Endothelial cell of umbilical vein (primary cell): ENCODE results near the gene ZNRF3. TPM values are rescaled to one million over a fixed set of nuclear protein-coding genes. Genes with fewer than 3 reads are reported as not detected.

Experiments
- Bru-seq: library from RNA; stranded (reverse); fragments of 400-500 nt; gene quantifications from one replicate; lab custom pipeline; 2021; lab: Mats Ljungman, UMichigan
- BruChase-seq, 2 experiments: library from RNA; stranded (reverse); fragments of 400-500 nt; gene quantifications; one replicate each; lab custom pipeline; 2021; lab: Mats Ljungman, UMichigan
- BruUV-seq: library from RNA; stranded (reverse); fragments of 400-500 nt; replicated peaks from 2 replicates; lab custom pipeline; 2021; lab: Mats Ljungman, UMichigan
- CTCF ChIA-PET: fragments of 300-600, 350-600 bp; sonication (Branson Sonifier 250); formaldehyde crosslinking; loops from one replicate; lab custom pipeline; 2021; ENCODE audit warnings: antibody characterized with exemption, inconsistent platforms; lab: Charles Lee
- POLR2A ChIA-PET: fragments of 300-600, 350-600 bp; sonication (Branson Sonifier 250); formaldehyde crosslinking; loops from one replicate; lab custom pipeline; 2021; ENCODE audit warnings: antibody characterized with exemption, inconsistent platforms; lab: Charles Lee
- DNase-seq: peaks from one replicate; pipeline ENCODE4 v3.0.0-alpha.2; 2011; ENCODE audit warnings: low read depth, low spot score
- FAIRE-seq: peaks from 2 replicates; lab custom pipeline; 2011; peaks lifted over from hg19 to GRCh38; lab: Jason Lieb, UNC
- H2AFZ ChIP-seq: 2 replicates; pipeline ENCODE4 v1.6.0; 2012; ENCODE audit warnings: low read depth, low read length, control low read depth, inconsistent platforms
- H3K27ac ChIP-seq: 2 replicates; pipeline ENCODE4 v1.5.1; 2011; ENCODE audit warnings: low read depth, mild to moderate bottlenecking, control low read depth, low read length, moderate library complexity; ENCODE audit not compliant: insufficient read depth
- H3K27me3 ChIP-seq, 2 experiments: 2 replicates each; pipeline versions ENCODE4 v1.6.0 to v1.6.1; 2011; ENCODE audit warnings: low read length in 2 of 2, mixed read lengths in 1 of 2; ENCODE audit not compliant: control insufficient read depth in 2 of 2, insufficient read depth in 2 of 2
- H3K36me3 ChIP-seq, 2 experiments: 2 replicates in 1 of 2; 3 replicates in 1 of 2; pipeline ENCODE4 v1.5.1; 2011; ENCODE audit warnings: low read length in 2 of 2, mild to moderate bottlenecking in 1 of 2, moderate library complexity in 1 of 2; ENCODE audit not compliant: control insufficient read depth in 2 of 2, insufficient read depth in 2 of 2; ENCODE audit errors: extremely low read depth in 1 of 2
- H3K4me1 ChIP-seq: 3 replicates; pipeline ENCODE4 v1.5.1; 2011; ENCODE audit warnings: mild to moderate bottlenecking, low read length; ENCODE audit not compliant: control insufficient read depth, insufficient read depth; ENCODE audit errors: extremely low read depth
- H3K4me2 ChIP-seq: 2 replicates; pipeline ENCODE4 v1.6.1; 2011; ENCODE audit warnings: low read length, control low read depth, mixed read lengths; ENCODE audit not compliant: insufficient read depth
- H3K4me3 ChIP-seq, 3 experiments: fragments of 200-600 bp in 1 of 3; sonication (generic), shearing (Covaris generic) in 1 of 3; replicated peaks in 1 of 3; 2 replicates each; pipeline ENCODE4 v1.5.1; 2011 to 2016; ENCODE audit warnings: control low read depth in 3 of 3, low read length in 3 of 3, mild to moderate bottlenecking in 2 of 3, inconsistent platforms in 1 of 3, low read depth in 1 of 3, moderate library complexity in 1 of 3; ENCODE audit not compliant: insufficient read depth in 1 of 3
- H3K79me2 ChIP-seq: 2 replicates; pipeline ENCODE4 v1.6.0; 2012; ENCODE audit warnings: low read length, inconsistent platforms; ENCODE audit not compliant: control insufficient read depth, insufficient read depth
- H3K9ac ChIP-seq: replicated peaks from 2 replicates; pipeline ENCODE3; 2011; ENCODE audit warnings: low read length, control low read depth; ENCODE audit not compliant: insufficient read depth; ENCODE audit errors: extremely low read depth
- H3K9me1 ChIP-seq: replicated peaks from 3 replicates; pipeline ENCODE4 v1.6.0; 2011; ENCODE audit warnings: mild to moderate bottlenecking, low read length; ENCODE audit not compliant: control insufficient read depth, insufficient read depth; ENCODE audit errors: extremely low read depth
- H3K9me3 ChIP-seq: replicated peaks from 2 replicates; pipeline ENCODE4 v1.5.1; 2012; ENCODE audit warnings: low read length, inconsistent platforms; ENCODE audit not compliant: control insufficient read depth, insufficient read depth
- H4K20me1 ChIP-seq: replicated peaks from 2 replicates; pipeline ENCODE3; 2011; ENCODE audit warnings: mild to moderate bottlenecking, low read length; ENCODE audit not compliant: control insufficient read depth, insufficient read depth; ENCODE audit errors: extremely low read depth
- EZH2 ChIP-seq: IDR thresholded peaks from 2 replicates; pipeline ENCODE4 v1.6.1; 2012; ENCODE audit warnings: borderline replicate concordance, low read depth, mild to moderate bottlenecking, moderate library complexity, low read length, inconsistent platforms; ENCODE audit not compliant: severe bottlenecking
- FOS ChIP-seq: IDR thresholded peaks from 2 replicates; pipeline ENCODE4 v1.6.1; 2011; ENCODE audit warnings: mild to moderate bottlenecking, low read length, moderate library complexity, borderline replicate concordance; ENCODE audit not compliant: insufficient read depth
- GATA2 ChIP-seq: IDR thresholded peaks from 2 replicates; pipeline ENCODE4 v1.7.0; 2011; ENCODE audit warnings: low read depth, mild to moderate bottlenecking, moderate library complexity, mixed read lengths, low read length; ENCODE audit not compliant: insufficient read length, insufficient read depth
- JUN ChIP-seq: IDR thresholded peaks from 2 replicates; pipeline ENCODE4 v1.6.1; 2011; ENCODE audit warnings: borderline replicate concordance, low read depth; ENCODE audit not compliant: insufficient read length, insufficient read depth
- MAX ChIP-seq: IDR thresholded peaks from 2 replicates; pipeline ENCODE4 v1.6.1; 2011; ENCODE audit not compliant: insufficient read depth, insufficient read length
- MYC ChIP-seq: IDR thresholded peaks from one replicate; pipeline ENCODE4 v1.6.1; 2011; ENCODE audit warnings: mild to moderate bottlenecking, low read depth, low read length
- POLR2A ChIP-seq: IDR thresholded peaks from 2 replicates; pipeline ENCODE4 v1.6.1; 2012; ENCODE audit warnings: low read depth, mild to moderate bottlenecking, control low read depth, low read length
- dilution Hi-C: fragments of 300-500 bp; cut with MboI; formaldehyde crosslinking; loops from one replicate; pipeline ENCODE4 v1.15.0; 2019; ENCODE audit warnings: low sequenced_read_pairs; ENCODE audit not compliant: extremely low pct_ligation_motif_present
- intact Hi-C: fragments of 100-400 bp; cut with micrococcal nuclease; formaldehyde crosslinking; loops from one replicate; pipeline ENCODE4 v1.10.0; 2022
- long read RNA-seq: library from polyadenylated mRNA; stranded (forward); transcript quantifications from one replicate; pipeline ENCODE4 v2.0.0, GENCODE V29; 2021
- polyA minus RNA-seq, 3 experiments: library from RNA; depleted of rRNA, polyadenylated mRNA; stranded (reverse); fragments of >200 nt; gene quantifications; 1 replicate in 1 of 3; 2 replicates in 2 of 3; pipeline ENCODE4 v1.2.3, GENCODE V29; 2011
- polyA plus RNA-seq, 4 experiments: library from polyadenylated mRNA; depleted of rRNA in 3 of 4; stranded (reverse) in 3 of 4; unstranded in 1 of 4; fragments of >200 nt; gene quantifications; 2 replicates each; pipeline versions ENCODE4 v1.2.1 to v1.2.3, GENCODE V29; 2011 to 2012; ENCODE audit warnings: missing spikeins in 1 of 4
- total RNA-seq: library from RNA; stranded (reverse); gene quantifications from 2 replicates; pipeline ENCODE4 v1.2.3, GENCODE V29; 2021

Gene ZNRF3
- total RNA-seq (4.4 and 5.2 TPM in 2 replicates), polyA plus RNA-seq (2.7 and 3.4 TPM in 2 replicates), polyA minus RNA-seq (2.8 and 3.0 TPM in 2 replicates), Bru-seq, nascent RNA (percentile 62 among the genes with signal in this experiment), BruChase-seq, experiment 1, labeled RNA remaining after a 6-hour chase (percentile 58 among the genes with signal in this experiment), BruChase-seq, experiment 2, labeled RNA remaining after a 2-hour chase (percentile 57 among the genes with signal in this experiment)
- 1.8 and 1.9 TPM in 2 replicates for polyA plus RNA-seq (2011; cell fraction: cytosol; rRNA removed)
- polyA plus RNA-seq (2011; cell fraction: nucleus; rRNA removed) = 2.5 TPM in 2 replicates
- 2.1 and 2.2 TPM in 2 replicates for polyA plus RNA-seq (2012)
- 3.7 TPM for polyA minus RNA-seq (2011; cell fraction: cytosol; rRNA and poly(A)+ RNA removed)
- 2.0 and 3.2 TPM in 2 replicates for polyA minus RNA-seq (2011; cell fraction: nucleus; rRNA and poly(A)+ RNA removed)
- long read RNA-seq, full-length matches to known transcripts = 4 of 12 reads
- long read RNA-seq, partial matches to known transcripts = 3 of 12 reads
- long read RNA-seq, other reads (novel, unspliced or antisense) = 5 of 12 reads

- ChIA-PET POLR2A (interaction anchor here (0.6 kb wide), 1 partner anchor 148 kb away, joined by 5 read pairs; no protein-coding TSS in a partner anchor), CTCF (interaction anchor here (0.6 to 3.2 kb wide), 5 partner anchors 9 to 817 kb away, joined by 3 to 32 read pairs (median 4); no protein-coding TSS in a partner anchor)
- H3K4me3 ChIP-seq = peak within 1 kb of the TSS; percentile 51 to 72 (median 54)
- no peaks in the 10 kb centered on the region for H3K36me3 ChIP-seq
- dilution Hi-C loops = no loop called here
- peak within 1 kb of the TSS; percentile 95 for H2AFZ ChIP-seq
- no peaks in the 10 kb centered on the region for H3K27me3 ChIP-seq
- no peaks in the 10 kb centered on the region for H4K20me1 ChIP-seq
- DNase-seq (peak; percentile 79), FAIRE-seq (peak; percentile 93)
- H3K9ac ChIP-seq = peak within 1 kb of the TSS; percentile 7
- no peak within 1 kb of the TSS for H3K27ac ChIP-seq
- H3K9me3 ChIP-seq = no peaks in the 10 kb centered on the region
- BruUV-seq = no TSS peak
- H3K9me1 ChIP-seq = no peaks in the 10 kb centered on the region
- H3K79me2 ChIP-seq = peaks cover 5% of the 10 kb centered on the region
- H3K4me2 ChIP-seq = peak within 1 kb of the TSS; percentile 77
- TF ChIP-seq EZH2 (no peak), JUN (no peak), POLR2A (peak; percentile 60), MAX (no peak), GATA2 (no peak), MYC (no peak), FOS (no peak)
- peaks cover 11% of the 10 kb centered on the region for H3K4me1 ChIP-seq
- intact Hi-C loops = loop anchor here (1.0 to 5.0 kb wide), 2 partner anchors 54 to 148 kb away; no protein-coding TSS in a partner anchor
Measured at GRCh38 chr22:28882878-28883656, at the start of gene ZNRF3. Gene ZNRF3, plus strand, starts transcription at chr22:28883572. Its CDS starts 195 bp downstream, at chr22:28883767.
